ENCODE data around the gene STK26. TPM values are rescaled to one million over a fixed set of nuclear protein-coding genes. Genes with fewer than 3 reads are reported as not detected.

STK26 gene
- total and polyA plus RNA-seq, 2 of the 4 experiments (the other 2 are of a cell fraction) = 0.17 to 0.18 TPM

- dilution Hi-C loops (cut with HindIII; ENCODE audit: low sequenced_read_pairs, unreplicated experiment) (no loop called here), intact Hi-C loops (cut with micrococcal nuclease) (no loop called here), in situ Hi-C loops (cut with MboI; ENCODE audit: low sequenced_read_pairs) (no loop called here)
- no TSS peak for BruUV-seq (replicated peaks)
- Histone ChIP-seq H2AK9ac (replicated peaks; ENCODE audit: low read depth, low read length, poor library complexity) (no peak overlapping the region), H2BK120ac (ENCODE audit: low read depth, low read length) (no peak overlapping the region), H2AK5ac (ENCODE audit: low read depth, low read length) (no peak overlapping the region), H3K4me2 (ENCODE audit: low read depth, low read length) (no peak overlapping the region), H3K9ac (ENCODE audit: low read depth, low read length) (no peak overlapping the region), H4K8ac (ENCODE audit: low read depth in 2 of 2, low read length in 2 of 2) (no peak overlapping the region), H2BK20ac (ENCODE audit: low read depth, low read length) (no peak overlapping the region), H3K14ac (replicated peaks; ENCODE audit: low read depth, low read length) (no peak overlapping the region), H3K4me1 (ENCODE audit: control insufficient read depth, insufficient read depth, low read length) (no peaks in the 10 kb centered on the region), H3K79me1 (ENCODE audit: low read depth in 1 of 2, low read length in 2 of 2) (no peaks in the 10 kb centered on the region), H3K36me3 (ENCODE audit: control insufficient read depth, insufficient read depth, low read length) (no peaks in the 10 kb centered on the region), H3K27ac (ENCODE audit: insufficient read depth, low read length) (no peak overlapping the region), H3K23ac (ENCODE audit: low read depth, low read length) (no peak overlapping the region), H3K27me3 (ENCODE audit: control insufficient read depth, insufficient read depth, low read length) (peaks cover 9% of the 10 kb centered on the region), H3K18ac (ENCODE audit: low read depth, low read length) (no peak overlapping the region), H3K9me3 (ENCODE audit: control insufficient read depth, insufficient read depth, low read length) (no peaks in the 10 kb centered on the region), H4K5ac (ENCODE audit: low read depth, low read length) (no peak overlapping the region), H4K20me1 (ENCODE audit: insufficient read depth, low read length) (no peaks in the 10 kb centered on the region), H2AFZ (replicated peaks; ENCODE audit: low read length, poor library complexity) (no peak overlapping the region), H4K91ac (ENCODE audit: insufficient read depth, low read depth, low read length) (no peak overlapping the region), H3K4me3 (ENCODE audit: insufficient read depth, low read depth, low read length) (no peak overlapping the region), H3K9me1 (ENCODE audit: insufficient read depth, low read length) (no peaks in the 10 kb centered on the region), H2BK15ac (ENCODE audit: low read depth, low read length) (no peak overlapping the region), H3K56ac (ENCODE audit: extremely low read depth, insufficient read depth, low read length) (no peak overlapping the region), H2BK5ac (ENCODE audit: low read depth, low read length, poor library complexity, severe bottlenecking) (no peak overlapping the region), H3K4ac (ENCODE audit: low read depth, low read length) (no peak overlapping the region)
- POLR2A ChIA-PET (ENCODE audit: unreplicated experiment) = no interaction called here
- whole genome bisulfite sequencing, 2 experiments (ENCODE audit: extremely low coverage in 2 of 2, insufficient read length in 1 of 2) = no CpG with 5 or more reads among the region's 3 CpGs
- CTCF ChIA-PET = no interaction called here
- TF ChIP-seq MXI1 (IDR thresholded peaks at IDR 0.05; ENCODE audit: borderline replicate concordance, low read depth, low read length) = no peak
- no peak for TF ChIP-seq MAZ (IDR thresholded peaks at IDR 0.05; ENCODE audit: borderline replicate concordance, low read depth, low read length)
- TF ChIP-seq RAD21 (IDR thresholded peaks at IDR 0.05; ENCODE audit: low read length) = no peak
- TF ChIP-seq NFE2L2 (IDR thresholded peaks at IDR 0.05; ENCODE audit: low read depth, low read length) = no peak
- no peak for TF ChIP-seq MAFK (IDR thresholded peaks at IDR 0.05; ENCODE audit: low read depth, low read length)
- TF ChIP-seq SMC3 (IDR thresholded peaks at IDR 0.05; ENCODE audit: low read depth, low read length) = no peak
- no peak for TF ChIP-seq RFX5 (IDR thresholded peaks at IDR 0.05; ENCODE audit: low read depth, low read length)
- no peak for TF ChIP-seq POLR2A (IDR thresholded peaks at IDR 0.05; ENCODE audit: low read depth, low read length)
- no peak for TF ChIP-seq CEBPB (IDR thresholded peaks at IDR 0.05; ENCODE audit: low read depth, low read length)
- no peak for TF ChIP-seq CHD1 (IDR thresholded peaks at IDR 0.05; ENCODE audit: low read depth, low read length)
- ATAC-seq (ENCODE audit: low read depth) (no peak), DNase-seq (no peak)
Measured at GRCh38 chrX:132077912-132078311, 54.8 kb downstream of the STK26 start.
